ENCODE measurements around the gene FCN1. TPM values are rescaled to one million over a fixed set of nuclear protein-coding genes. Genes with fewer than 3 reads are reported as not detected.

The FCN1 gene
- total RNA-seq, 1 donor from 2014 or later = 2.9 TPM

DNA sequence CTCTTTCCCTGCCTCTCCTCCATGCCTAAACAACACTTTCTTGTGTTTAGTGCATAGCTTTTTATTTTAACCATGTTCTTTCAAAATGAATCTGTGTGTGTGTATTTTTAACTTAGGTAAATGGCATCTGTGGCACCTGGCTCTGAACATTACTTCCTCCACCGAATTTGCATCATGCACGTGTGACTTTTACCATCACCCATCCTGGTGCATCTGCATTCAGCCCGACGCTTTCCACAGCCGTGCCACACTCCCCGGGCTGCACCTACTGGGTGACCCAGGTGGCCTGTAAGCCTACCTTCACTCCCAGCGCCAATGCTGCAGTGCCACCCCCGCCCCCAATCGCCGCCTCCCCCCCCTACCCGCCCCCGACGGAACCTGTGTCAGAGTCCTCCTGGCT lies 12.7 kb upstream of the FCN1 start:
- Histone ChIP-seq H3K4me1 (peaks cover 10% of the 10 kb centered on the region), H3K27me3 (ENCODE audit: low read depth) (peaks cover 34% of the 10 kb centered on the region), H3K27ac (replicated peaks) (no peak overlapping the region), H3K4me3 (no peak overlapping the region), H3K9me3 (replicated peaks) (no peaks in the 10 kb centered on the region), H3K36me3 (no peaks in the 10 kb centered on the region)
- TF ChIP-seq, protein P1, sequence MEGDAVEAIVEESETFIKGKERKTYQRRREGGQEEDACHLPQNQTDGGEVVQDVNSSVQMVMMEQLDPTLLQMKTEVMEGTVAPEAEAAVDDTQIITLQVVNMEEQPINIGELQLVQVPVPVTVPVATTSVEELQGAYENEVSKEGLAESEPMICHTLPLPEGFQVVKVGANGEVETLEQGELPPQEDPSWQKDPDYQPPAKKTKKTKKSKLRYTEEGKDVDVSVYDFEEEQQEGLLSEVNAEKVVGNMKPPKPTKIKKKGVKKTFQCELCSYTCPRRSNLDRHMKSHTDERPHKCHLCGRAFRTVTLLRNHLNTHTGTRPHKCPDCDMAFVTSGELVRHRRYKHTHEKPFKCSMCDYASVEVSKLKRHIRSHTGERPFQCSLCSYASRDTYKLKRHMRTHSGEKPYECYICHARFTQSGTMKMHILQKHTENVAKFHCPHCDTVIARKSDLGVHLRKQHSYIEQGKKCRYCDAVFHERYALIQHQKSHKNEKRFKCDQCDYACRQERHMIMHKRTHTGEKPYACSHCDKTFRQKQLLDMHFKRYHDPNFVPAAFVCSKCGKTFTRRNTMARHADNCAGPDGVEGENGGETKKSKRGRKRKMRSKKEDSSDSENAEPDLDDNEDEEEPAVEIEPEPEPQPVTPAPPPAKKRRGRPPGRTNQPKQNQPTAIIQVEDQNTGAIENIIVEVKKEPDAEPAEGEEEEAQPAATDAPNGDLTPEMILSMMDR (IDR thresholded peaks at IDR 0.05; ENCODE audit: borderline replicate concordance) = no peak
- DNase-seq = no peak
- intact Hi-C loops (cut with micrococcal nuclease) = no loop called here

DNA sequence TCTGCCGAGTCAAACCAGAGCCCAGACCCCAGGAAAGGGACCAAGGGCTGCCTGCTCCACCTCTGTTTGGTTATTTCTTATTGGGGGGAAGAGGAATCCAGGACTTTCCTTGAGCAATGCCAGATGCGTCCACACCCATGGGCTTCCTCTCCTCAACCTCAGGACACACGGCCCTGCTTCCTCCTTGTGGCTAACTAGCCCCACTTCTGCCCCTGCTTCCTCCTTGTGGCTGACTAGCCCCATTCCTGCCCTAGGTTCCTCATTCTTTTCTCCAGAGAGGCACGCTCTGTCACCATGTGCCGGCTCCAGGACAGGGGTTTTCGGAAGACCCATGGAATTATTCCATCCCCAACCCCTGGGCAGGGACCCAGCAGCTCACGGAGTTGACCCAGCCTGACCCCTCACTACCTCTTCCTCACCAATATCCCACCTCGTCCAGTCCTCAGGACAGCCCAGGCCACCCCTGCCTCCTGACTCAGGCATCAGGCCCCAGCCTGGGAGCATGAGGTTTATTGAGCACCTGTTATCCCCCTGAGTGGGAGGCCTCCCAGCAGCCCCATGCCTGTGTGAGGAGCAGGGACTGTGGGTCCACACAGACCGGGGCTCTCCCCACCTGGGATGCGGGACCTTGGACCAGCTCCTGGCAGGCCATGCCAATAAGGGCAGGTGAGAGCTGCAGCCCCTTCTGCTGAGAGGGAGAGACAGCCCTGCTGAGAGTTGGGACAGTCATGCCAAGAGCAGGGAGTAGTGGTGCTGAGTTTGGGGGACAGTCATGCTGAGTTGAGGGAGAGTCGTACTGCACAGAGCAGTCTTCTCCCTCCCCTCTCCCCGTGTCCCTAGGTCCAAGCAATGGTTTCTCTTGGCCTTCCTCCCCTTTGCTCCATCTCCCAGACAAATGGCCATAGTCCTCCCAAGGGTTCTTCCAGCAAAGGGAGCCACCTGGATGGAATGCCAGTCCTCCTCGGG lies 11.8 kb upstream of the FCN1 start:
- no peak overlapping the region for H3K4me3 ChIP-seq
- intact Hi-C loops (cut with micrococcal nuclease) = no loop called here
- H3K27me3 ChIP-seq (ENCODE audit: low read depth) = peaks cover 33% of the 10 kb centered on the region
- H3K9me3 ChIP-seq (replicated peaks) = no peaks in the 10 kb centered on the region
- H3K4me1 ChIP-seq = peaks cover 10% of the 10 kb centered on the region
- no peaks in the 10 kb centered on the region for H3K36me3 ChIP-seq
- TF ChIP-seq, protein P1 (IDR thresholded peaks at IDR 0.05; ENCODE audit: borderline replicate concordance) = no peak
- H3K27ac ChIP-seq (replicated peaks) = peak overlapping the region; percentile 51
- peak; percentile 49 for DNase-seq

DNA sequence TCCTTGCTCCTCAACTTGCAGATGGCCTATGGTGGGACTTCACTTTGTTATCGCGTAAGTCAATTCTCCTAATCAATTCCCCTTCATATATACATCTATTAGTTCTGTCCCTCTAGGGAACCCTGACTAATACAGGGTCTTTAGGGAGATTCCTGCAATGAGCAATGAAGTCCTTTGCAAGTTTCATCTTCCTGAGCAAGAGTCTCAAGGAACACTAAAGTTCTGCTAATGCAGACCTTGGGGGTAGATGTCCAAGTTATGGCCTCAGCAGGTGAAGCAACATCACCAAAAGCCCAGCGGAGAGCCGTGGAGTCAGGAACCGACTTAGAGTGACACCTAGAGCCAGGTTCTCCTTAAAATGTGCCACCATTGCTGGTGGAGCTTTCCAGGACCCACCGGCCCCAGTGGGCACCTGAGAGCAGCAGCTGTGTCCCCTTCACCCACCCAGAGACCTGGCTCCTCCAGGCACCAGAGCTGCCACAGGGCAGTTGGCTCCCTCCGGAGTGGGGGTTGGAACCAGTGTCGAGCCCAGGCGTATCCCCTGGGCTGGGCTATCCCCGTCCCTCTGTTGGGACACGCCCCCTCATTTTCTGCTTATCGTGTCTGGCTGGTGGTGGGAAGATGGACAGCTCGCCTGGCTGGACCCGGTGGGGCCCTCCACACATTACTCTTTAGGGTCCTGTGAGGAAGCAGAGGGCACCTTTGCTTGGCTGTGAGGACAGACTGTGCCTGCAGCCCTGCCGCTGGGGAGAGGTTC lies 10.9 kb upstream of the FCN1 start:
- H3K27me3 ChIP-seq (ENCODE audit: low read depth) = peaks cover 33% of the 10 kb centered on the region
- peaks cover 10% of the 10 kb centered on the region for H3K4me1 ChIP-seq
- no peak for DNase-seq
- no peaks in the 10 kb centered on the region for H3K9me3 ChIP-seq (replicated peaks)
- TF ChIP-seq, protein P1 (IDR thresholded peaks at IDR 0.05; ENCODE audit: borderline replicate concordance) = no peak
- peak overlapping the region; percentile 51 for H3K27ac ChIP-seq (replicated peaks)
- intact Hi-C loops (cut with micrococcal nuclease) = no loop called here
- no peak overlapping the region for H3K4me3 ChIP-seq
- no peaks in the 10 kb centered on the region for H3K36me3 ChIP-seq

DNA sequence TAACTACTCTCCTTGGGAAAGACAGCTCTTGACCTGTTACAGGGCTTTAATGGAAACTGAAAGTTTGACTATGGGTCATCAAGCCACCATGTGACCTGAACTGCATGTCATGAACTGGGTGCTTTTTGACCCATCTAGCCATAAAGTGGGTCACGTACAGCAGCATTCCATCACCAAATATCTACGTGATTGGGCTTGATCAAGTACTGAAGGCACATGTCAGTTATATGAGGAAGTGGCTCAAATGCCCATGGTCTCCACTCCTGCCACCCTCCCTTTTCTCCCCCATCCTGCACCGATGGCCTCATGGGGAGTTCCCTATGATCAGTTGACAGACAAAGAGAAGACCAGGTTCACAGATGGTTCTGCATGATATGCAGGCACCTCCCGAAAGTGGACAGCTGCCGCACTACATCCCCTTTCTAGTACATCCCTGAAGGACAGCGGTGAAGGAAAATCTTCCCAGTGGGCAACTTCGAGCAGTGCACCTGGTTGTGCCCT lies 7.3 kb upstream of the FCN1 start:
- TF ChIP-seq, protein P1 (IDR thresholded peaks at IDR 0.05; ENCODE audit: borderline replicate concordance) = no peak
- Histone ChIP-seq H3K4me3 (no peak overlapping the region), H3K36me3 (no peaks in the 10 kb centered on the region), H3K4me1 (peaks cover 10% of the 10 kb centered on the region), H3K9me3 (replicated peaks) (peaks cover 6% of the 10 kb centered on the region), H3K27ac (replicated peaks) (no peak overlapping the region), H3K27me3 (ENCODE audit: low read depth) (peaks cover 18% of the 10 kb centered on the region)
- intact Hi-C loops (cut with micrococcal nuclease) = no loop called here
- DNase-seq = no peak

DNA sequence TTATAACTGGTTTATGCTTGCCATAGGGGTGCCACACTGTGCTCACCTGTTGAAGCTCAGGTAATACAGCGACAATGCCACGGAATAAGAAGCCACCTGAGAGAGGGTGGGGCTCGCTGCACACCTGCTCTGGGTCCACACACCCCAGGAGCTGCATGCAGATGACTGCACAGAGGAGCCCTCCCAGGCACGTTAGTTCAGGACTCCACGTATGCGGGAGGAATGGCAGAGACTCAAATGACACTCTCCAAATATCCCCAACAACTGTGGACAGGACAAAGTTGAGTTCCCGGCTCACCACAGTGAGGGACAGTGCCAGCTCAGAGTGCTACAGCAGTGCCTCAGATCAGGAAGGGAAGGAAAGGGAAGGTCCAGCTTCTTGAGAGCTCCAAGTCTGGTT lies 5.8 kb upstream of the FCN1 start:
- no peaks in the 10 kb centered on the region for H3K36me3 ChIP-seq
- intact Hi-C loops (cut with micrococcal nuclease) = no loop called here
- peaks cover under 1% of the 10 kb centered on the region for H3K4me1 ChIP-seq
- DNase-seq = no peak
- no peak overlapping the region for H3K4me3 ChIP-seq
- H3K9me3 ChIP-seq (replicated peaks) = peaks cover 22% of the 10 kb centered on the region
- peaks cover 4% of the 10 kb centered on the region for H3K27me3 ChIP-seq (ENCODE audit: low read depth)
- H3K27ac ChIP-seq (replicated peaks) = no peak overlapping the region
- TF ChIP-seq, protein P1 (IDR thresholded peaks at IDR 0.05; ENCODE audit: borderline replicate concordance) = no peak

All from left ventricle myocardium inferior (tissue), 1 donor.